Activated T-cell treated with anti-CD3 and anti-CD28 coated beads, Interleukin-2, amount 50 U/mL, for 48 hours (primary cell): ENCODE measurements around the gene IL6ST.

ENCODE experiments used
- DNase-seq, 2 experiments: peaks; one replicate each; pipeline ENCODE4 v3.0.0-alpha.2; 2020

The IL6ST gene

GRCh38 chr5:55888205-55888604 lies 106.6 kb downstream of the IL6ST start:
- no peak for DNase-seq

- no peak for DNase-seq
Observed at GRCh38 chr5:55885359-55885758, 109.4 kb downstream of the IL6ST start.
